Epithelial cell of prostate (primary cell): ENCODE measurements around the gene CPNE1.

Experiments used
- DNase-seq: peaks from one replicate; pipeline ENCODE4 v3.0.0-alpha.2; 2011; ENCODE audit warnings: low read depth, low spot score
- H3K27ac ChIP-seq: fragments of 450-650 bp; 2 replicates; pipeline ENCODE4 v1.5.1; 2017; ENCODE audit warnings: mild to moderate bottlenecking

Gene CPNE1

DNA sequence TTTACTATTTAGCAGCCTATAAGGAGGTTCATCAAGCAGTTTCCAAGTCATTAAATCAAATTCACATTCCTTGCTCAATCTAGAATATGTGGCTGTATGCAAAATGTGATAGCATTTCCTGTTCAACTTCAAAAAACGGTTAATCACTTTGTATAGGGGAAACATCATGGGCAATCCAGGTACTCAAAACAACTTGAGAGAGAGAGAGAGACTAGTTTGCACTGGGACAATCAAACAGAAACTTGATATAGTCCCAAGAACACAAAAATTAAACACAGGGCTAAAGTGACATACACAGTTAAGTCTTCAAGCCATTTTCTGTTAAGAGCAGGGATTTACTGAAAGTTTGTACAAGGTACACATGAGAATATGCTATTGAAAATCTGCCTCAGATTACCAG lies 7.4 kb downstream of the CPNE1 start:
- H3K27ac ChIP-seq: no peak overlapping the region
- no peak for DNase-seq

DNA sequence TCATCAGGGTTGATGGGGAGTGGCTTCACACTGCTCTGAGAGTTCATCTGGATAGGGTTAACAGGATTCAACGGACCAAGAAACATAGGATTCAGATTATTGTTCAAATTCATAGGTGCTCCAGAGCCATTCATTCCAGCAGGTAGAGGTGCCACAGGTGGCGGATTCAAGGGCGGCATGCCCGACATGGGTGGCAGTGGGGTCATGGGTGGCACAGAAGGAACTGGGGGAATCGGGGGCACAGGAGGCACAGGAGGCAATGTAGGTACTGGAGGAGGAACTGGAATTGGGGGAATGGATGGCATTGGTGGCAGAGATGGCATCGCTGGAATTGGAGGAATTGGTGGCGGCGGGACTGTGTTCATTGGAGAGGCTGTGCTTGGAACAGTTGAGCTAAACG lies 10.3 kb downstream of the CPNE1 start:
- DNase-seq: no peak
- no peak overlapping the region for H3K27ac ChIP-seq

DNA sequence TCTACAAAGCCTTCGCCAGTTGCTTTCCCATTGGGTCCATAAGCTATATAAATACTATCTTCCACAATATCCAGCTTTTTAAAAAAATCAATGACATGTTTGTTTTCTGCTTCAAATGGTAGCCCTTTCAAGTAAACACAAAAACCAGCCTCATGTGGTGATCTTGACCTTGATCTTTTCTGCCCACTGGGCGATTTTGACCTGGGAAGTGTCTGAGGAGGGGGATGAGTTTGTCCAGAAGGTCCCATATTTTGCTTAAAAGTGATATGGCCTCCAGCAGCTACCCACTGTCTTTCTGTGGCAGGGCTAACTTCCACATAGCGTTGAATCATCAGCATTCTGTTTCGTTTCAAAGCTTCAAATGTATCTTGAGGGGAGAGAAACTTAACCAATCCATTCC lies 10.8 kb downstream of the CPNE1 start:
- no peak for DNase-seq
- H3K27ac ChIP-seq: no peak overlapping the region

DNA sequence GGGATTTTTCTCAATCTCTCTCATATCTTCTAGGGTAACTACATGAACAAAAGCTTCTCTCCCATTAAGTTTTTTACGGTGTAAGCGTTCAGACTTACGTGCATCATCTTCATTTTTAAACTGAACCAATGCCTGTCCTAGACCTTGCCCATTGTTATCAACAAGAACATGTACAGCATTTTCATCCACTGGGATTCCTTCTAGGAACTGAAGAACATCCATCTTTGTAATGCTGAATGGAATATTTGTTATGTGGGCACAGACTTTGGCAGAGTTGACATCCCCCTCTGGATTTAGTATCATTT lies 11.3 kb downstream of the CPNE1 start:
- no peak for DNase-seq
- no peak overlapping the region for H3K27ac ChIP-seq

DNA sequence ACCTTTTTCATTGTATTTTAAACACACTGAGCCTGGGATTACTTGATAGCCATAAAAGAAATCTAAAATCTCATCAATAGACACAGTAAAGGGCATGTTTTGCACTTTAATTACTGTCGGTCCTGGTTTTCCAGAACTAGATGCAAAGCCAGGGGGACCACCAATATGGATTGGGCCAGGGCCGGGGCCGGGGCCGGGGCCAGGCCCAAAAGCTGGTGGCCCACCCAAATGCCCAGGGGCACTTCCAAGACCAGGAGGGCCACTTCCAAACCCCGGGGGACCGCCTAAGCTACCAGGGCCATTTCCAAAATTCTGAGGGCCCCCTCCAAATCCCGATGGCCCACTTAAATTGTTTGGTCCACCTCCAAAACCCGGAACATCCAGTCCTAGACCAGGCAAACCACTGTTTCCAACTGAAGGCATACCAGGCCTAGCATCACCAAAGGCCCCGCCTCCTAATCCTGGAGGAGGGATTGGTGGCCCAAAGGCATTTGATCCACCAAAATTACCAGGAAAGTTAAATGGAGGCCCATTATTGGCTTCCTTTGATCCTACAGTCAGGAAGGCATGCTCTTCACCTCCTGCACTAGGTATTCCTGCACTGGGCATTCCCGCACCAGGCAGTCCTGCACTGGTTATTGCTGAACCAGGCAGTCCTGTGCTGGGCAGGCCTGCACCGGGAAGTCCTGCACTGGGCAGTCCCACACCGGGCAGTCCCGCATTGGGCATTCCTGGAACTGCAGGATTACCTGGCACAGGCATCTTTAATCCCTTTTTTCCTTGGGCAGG lies 11.9 kb downstream of the CPNE1 start:
- no peak for DNase-seq
- no peak overlapping the region for H3K27ac ChIP-seq

DNA sequence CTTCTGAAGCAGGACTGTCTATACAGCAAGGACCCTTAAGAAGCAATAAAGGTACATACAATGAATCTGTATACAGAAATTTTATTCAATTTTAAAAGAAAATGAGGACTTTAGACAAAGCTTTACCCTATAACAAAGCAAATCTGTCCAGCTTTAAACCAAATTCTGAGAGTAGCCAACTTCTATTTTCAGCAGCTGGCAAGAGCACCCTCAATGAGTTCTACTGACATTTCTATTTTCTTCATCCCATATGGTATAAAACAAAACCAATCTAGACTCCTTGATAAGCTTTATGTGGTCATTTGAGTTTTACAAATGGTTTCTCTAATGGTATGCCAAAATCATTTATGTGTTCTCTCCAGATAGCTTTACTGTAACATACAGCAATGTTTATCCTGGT lies 12.7 kb downstream of the CPNE1 start:
- no peak for DNase-seq
- H3K27ac ChIP-seq: no peak overlapping the region

DNA sequence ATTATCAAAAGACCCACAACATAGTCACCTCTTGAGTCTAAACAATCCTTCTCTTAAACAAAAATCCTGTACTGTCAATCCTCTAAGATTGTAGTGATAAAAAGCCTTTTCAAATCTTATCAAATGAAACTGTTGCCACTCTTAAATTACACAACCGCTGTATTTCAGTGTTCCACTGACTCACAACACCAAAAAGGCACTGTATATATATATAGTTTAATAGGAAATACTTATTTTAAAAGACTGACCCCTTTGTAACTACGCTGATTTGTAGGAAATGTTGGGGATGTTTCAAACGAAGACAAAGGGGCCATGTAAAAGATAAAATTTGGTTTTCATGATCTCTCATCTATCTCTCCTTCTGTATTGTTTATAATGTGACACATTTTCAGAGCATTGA lies 14.1 kb downstream of the CPNE1 start:
- no peak for DNase-seq
- no peak overlapping the region for H3K27ac ChIP-seq

DNA sequence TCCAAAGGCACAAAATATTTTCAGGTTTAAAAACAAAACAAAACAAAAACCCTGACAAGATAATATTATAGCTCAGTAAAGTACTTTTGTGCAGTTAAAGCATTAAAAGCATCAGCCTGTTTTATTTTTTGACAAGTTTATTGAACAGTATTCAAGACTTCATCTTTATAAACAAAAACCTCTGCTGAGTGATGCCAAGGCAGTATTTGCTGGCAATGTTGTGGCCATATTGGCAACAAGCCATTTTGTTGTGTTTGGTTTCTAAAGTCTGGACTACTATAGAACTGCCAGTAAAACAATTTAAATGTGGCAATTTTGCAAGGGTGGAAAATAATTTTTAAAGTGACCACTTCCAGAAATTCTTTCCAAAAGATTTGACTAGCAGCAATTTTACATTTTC lies 15.9 kb downstream of the CPNE1 start:
- no peak overlapping the region for H3K27ac ChIP-seq
- no peak for DNase-seq

DNA sequence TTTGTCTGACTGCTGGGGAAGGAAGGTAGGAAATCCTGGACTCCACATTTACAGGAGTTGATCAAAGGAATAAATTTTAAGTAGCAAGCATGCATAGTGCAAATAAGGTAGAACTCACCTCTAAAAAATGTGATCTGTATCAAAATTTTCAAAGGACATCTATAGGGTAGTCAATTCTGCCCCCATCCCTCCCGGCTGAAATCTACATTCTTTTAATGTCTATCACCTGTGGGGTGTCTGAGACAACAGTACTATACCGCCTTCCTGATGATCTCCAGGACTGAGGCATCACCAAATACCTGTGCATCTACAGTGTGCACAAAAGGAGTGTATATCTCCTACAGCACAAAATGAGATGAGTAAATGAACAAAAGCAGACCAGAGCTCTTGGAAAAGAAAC lies 19.9 kb downstream of the CPNE1 start:
- no peak overlapping the region for H3K27ac ChIP-seq
- DNase-seq: no peak

DNA sequence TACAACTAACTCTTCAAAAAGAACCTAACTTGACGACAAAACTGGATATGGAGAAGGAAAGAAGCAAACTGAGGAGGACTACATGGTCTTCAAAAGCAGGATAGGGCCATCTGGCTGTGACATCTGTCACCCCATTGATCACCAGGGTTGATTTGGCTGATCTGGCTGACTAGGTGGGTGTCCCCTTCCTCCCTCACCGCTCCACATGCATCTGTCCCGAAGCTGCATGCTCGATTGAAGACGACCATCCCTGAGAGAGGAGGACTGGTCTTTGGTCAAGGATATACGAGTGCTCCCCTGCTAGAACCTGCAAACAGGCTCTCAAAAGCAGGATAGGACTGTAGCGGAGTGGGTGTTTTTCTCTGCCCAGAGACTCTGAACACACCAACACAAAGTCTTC lies 21.7 kb downstream of the CPNE1 start:
- no peak overlapping the region for H3K27ac ChIP-seq
- no peak for DNase-seq

DNA sequence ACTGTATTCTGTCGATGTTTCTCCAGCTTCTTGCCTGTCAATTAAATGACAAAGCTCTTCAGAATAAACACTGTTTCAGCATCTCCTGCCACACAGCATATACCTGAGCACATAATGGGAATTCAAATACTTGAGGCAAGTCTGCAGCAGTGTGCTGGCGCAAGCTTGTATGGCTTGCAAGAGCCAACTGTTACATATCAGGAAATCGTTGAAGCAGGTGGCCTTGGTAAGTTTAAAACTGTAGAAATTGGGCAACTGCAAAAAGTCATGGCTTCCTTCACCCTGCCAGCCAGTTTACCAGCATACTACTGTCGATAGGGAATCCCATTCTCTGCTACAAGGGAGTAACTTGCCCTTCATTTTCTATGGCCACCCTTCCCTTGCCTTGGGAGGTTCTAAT lies 23.0 kb downstream of the CPNE1 start:
- no peak for DNase-seq

DNA sequence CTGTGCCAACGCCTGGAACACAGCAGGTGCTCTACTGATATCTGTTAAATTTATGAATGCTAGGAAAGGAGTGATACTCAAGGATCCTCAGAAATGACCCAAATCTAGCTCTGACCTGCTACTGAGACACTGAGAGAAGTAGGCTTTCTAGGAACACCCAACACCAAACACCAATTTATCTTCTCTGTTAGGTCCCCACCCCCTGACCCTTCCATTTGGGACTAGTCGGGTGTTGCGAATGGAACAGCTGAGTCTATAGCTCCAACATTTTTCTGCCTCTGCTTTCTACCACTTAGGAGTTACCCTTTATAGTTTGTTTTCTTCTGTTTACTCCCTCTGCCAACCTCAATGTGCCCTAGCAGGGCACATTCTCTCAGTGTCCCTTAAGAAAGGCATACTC lies 24.0 kb downstream of the CPNE1 start:
- H3K27ac ChIP-seq: no peak overlapping the region
- DNase-seq: no peak

More for the DNA sequence above, 23.0 kb downstream of the CPNE1 start:
- no peak overlapping the region for H3K27ac ChIP-seq

DNA sequence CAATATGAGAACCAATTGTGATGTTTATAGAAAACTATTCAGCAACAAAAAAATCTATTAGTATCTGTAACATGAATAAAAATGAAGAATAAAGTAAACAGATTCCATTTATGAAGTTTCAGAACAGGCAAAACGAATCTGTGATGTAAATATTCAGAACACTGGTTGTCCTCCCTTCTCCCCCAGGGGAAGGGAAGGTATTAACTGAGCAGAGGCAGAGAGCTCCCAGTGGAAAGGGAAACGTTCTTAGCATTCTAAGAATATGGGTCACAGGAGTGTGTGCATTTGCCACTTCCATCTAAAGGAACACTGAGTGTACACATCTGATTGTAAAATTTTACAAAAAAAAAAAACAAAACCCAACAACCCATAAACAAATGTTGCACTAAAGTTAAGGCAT lies 25.9 kb downstream of the CPNE1 start:
- no peak overlapping the region for H3K27ac ChIP-seq
- no peak for DNase-seq

DNA sequence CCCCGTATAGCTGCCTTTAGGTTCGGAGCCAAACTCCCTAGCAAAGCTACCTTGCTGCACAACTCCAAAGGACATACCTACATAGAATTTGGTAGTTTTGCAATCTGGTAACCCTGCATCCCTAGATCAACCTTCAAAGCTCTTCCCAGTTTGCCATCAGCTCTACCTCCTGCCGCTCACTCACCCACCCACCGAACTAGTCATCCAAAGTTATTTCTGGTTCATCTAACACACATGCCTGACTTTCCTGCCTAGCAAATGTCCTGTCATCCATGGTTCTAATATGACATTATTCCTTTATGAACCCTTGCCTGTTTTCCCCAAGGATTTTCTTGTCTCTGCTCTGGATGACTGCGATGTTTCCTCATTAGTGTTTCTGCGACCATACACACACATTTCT lies 27.4 kb downstream of the CPNE1 start:
- no peak overlapping the region for H3K27ac ChIP-seq
- no peak for DNase-seq

DNA sequence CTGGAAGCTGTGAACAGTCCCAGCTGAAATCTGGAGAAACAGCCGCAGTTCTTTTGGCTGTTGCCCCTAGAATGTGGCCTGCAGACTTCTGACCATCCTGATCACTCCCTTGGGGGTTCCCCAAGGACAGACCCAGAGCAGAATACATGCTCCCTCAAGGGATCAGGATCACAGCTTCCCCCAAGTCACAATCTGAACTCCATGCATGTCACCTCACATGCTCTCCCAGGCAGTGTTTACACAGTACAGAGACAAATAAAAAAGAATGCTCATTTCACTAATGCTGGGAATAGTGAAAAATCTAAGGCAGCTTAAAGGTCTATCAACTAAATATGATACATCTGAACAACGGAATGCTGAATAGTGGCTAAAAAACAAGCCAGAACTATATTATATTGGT lies 28.6 kb downstream of the CPNE1 start:
- DNase-seq: no peak
- H3K27ac ChIP-seq: no peak overlapping the region

DNA sequence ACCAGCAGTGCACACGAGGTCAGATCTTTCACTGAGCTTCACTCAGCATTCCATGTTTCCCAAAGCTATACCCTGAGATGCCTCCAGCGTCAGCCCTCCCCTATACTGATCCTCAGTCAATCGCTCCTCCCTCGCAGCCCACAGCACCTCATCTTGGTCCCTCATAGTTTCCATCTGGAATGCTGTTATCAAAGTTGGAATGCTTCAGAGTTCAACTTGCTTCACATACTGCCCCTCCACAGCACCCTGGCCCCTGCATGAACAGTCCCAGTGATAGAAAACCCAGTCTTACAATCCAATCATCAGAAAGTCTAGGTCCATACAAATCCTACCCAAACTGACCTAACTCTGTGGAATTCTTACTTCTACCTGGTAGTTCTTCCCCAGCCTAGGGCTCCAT lies 29.0 kb downstream of the CPNE1 start:
- H3K27ac ChIP-seq: no peak overlapping the region
- DNase-seq: no peak

DNA sequence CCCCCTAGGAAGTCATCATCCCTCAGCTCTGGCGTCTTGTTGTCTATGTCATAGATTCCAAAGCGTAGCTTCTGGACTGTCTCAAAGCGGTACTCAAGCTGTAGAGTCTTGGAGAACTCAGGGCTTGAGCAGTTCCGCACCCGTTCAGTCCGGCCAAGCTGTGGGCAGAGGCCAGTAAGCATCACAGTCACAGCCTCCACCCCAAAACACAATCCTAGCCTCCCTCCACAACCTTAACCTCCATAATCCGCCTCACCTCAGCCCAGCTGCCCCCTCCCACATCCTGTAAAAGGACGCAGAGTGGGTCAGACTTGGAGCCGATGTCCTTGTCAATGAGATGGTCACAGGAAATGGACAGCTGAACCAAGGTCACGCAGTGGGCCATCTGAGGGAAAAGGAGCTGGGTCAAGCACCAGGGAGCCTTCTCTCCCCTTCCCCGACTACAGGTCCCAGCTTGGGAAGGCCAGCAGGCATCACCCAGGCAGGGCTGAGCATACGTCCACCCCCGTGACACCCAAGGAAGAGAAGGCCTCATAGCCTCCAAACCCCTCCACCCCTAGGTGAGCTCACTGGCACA lies 32.1 kb downstream of the CPNE1 start:
- no peak for DNase-seq
- H3K27ac ChIP-seq: no peak overlapping the region

DNA sequence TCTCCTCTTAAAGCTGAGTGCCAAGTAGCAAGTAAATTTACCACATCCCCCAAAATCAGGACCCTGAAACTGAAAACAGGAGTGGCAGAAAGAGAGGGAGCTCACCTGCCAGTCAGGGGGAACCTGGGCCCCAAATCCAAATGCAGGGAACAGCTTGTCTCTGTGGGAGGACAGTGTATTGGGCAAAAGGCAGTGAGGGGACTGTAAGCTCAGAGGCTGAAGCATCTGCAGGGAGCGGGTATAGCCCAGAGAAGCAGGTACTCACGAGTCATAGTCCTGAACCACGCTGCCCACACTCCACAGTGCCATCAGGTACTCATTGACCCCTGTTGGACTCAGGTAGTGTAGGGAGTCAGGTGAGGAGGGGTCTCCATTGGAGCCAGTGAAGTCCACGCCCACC lies 34.1 kb downstream of the CPNE1 start:
- no peak for DNase-seq
- no peak overlapping the region for H3K27ac ChIP-seq

DNA sequence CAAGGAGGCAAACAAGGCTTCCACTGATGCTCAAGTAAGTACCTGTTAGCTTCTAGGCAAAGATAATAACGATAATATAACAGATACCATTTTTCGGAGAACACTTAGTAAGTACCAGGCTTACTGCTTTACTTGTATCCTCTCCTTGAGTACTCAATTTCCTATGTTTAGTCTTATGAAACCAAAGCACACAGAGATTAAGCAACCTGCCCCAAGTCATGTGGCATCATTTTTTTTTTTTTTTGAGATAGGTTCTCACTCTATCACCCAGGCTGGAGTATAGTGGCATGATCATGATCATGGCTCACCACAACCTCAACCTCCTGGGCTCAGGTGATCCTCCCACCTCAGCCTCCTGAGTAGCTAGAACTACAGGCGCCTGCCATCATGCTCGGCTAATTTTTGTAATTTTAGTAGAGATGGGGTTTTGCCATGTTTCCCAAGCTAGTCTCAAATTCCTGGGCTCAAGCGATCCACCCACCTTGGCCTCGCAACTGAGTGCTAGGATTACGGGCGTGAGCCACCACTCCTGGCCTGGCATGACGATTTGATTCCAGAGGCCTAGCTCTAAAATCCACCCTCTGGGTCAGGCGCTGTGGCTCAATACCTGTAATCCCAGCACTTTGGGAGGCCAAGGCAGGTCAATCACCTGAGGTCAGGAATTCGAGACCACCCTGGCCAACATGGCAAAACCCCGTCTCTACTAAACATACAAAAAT lies 35.1 kb downstream of the CPNE1 start:
- H3K27ac ChIP-seq: no peak overlapping the region
- DNase-seq: no peak

DNA sequence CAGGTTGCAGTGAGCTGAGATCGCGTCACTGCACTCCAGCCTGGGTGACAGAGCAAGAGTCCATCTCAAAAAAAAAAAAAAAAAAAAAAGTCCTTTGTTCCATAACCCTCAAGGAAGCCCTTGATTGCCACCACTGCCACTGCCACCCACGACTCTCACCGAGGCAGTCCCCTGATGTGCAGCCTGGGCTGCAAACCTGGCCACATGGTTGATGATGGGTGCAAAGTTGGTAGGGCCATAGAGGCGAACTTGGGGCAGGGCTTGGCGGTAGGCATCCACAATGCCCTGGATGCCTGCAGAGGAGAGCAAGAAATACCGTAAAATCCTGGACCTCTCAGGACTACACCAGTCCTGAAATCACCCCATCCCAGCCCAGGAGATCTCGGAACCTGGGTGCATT lies 37.6 kb downstream of the CPNE1 start:
- DNase-seq: no peak

DNA sequence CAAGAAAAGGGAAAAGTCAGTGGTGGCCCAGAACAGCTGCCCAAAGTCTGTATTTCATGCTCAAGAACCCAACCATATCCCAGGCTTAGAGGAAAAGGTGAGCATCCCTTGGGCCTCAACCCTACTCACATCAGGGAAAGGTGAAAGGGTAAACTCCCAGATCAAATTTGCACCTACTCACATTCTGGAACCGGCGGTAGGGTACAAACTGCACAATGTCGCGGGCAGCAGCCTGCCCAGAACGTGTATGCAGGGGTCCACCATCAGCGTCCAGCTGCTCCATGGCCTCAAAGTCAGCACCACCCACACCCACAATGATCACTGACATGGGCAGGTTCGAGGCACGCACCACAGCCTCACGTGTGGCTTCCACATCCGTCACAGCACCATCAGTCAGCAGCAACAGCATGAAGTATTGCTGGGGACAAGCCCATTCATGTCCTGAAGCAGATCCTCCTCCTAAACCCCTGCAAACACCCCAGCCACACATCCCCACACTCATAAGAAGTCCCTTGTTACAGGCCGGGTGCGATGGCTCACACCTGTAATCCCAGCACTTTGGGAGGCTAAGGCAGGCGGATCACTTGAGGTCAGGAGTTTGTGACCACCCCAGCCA lies 38.2 kb downstream of the CPNE1 start:
- peak; percentile 12 for DNase-seq
- H3K27ac ChIP-seq: peak overlapping the region; percentile 44

More for the DNA sequence above, 37.6 kb downstream of the CPNE1 start:
- peak overlapping the region; percentile 44 for H3K27ac ChIP-seq
